ENCODE data around the gene CDK2AP2.
"Not testable (repeated sequence)": the region's sequence is repeated elsewhere in the genome, so short reads cannot be mapped to it uniquely, and the experiment has no call there.

Gene CDK2AP2

GRCh38 chr11:67523556-67524479 is 15.9 kb upstream of the CDK2AP2 start:
- no peak for DNase-seq

- no peak for DNase-seq
Measured at GRCh38 chr11:67522844-67523555, 15.0 kb upstream of the CDK2AP2 start, which contains the start of gene CABP2. Gene CABP2 (minus strand): TSS chr11:67523446. CDS start chr11:67523326, 120 bp downstream.

GRCh38 chr11:67522338-67522737 is 14.4 kb upstream of the CDK2AP2 start:
- DNase-seq: no peak

GRCh38 chr11:67521924-67522323 is 14.0 kb upstream of the CDK2AP2 start:
- no peak for DNase-seq

GRCh38 chr11:67520856-67521824 is 13.2 kb upstream of the CDK2AP2 start:
- no peak for DNase-seq

GRCh38 chr11:67519726-67520125 is 11.8 kb upstream of the CDK2AP2 start:
- DNase-seq: no peak

- DNase-seq: no peak
Measured at GRCh38 chr11:67517784-67518552, 10.0 kb upstream of the CDK2AP2 start.

- DNase-seq: no peak
Measured at GRCh38 chr11:67516806-67517205, 8.8 kb upstream of the CDK2AP2 start.

- no peak for DNase-seq
Measured at GRCh38 chr11:67514116-67514515, 6.2 kb upstream of the CDK2AP2 start.

- not testable (repeated sequence) for DNase-seq
Measured at GRCh38 chr11:67511558-67511957, 3.6 kb upstream of the CDK2AP2 start.

GRCh38 chr11:67510023-67510345 is 2.0 kb upstream of the CDK2AP2 start:
- no peak for DNase-seq

GRCh38 chr11:67508486-67509121 is 642 bp upstream of the CDK2AP2 start:
- peak; percentile 99 for DNase-seq

GRCh38 chr11:67507242-67507863 is 609 bp downstream of the CDK2AP2 start:
- no peak for DNase-seq

- no peak for DNase-seq
Measured at GRCh38 chr11:67506426-67507051, 1.4 kb downstream of the CDK2AP2 start.

- peak; percentile 82 for DNase-seq
Measured at GRCh38 chr11:67505605-67506396, 2.2 kb downstream of the CDK2AP2 start.

- DNase-seq: no peak
Measured at GRCh38 chr11:67504950-67505581, 2.9 kb downstream of the CDK2AP2 start, which contains the start of gene PITPNM1. Gene PITPNM1 (minus strand): TSS chr11:67505363. CDS start chr11:67504180, 1,183 bp downstream.

GRCh38 chr11:67504005-67504949 is 3.7 kb downstream of the CDK2AP2 start:
- DNase-seq: no peak
